Pulmonary artery endothelial cell (primary cell): ENCODE data around the gene EIF4E. TPM values are rescaled to one million over a fixed set of nuclear protein-coding genes. Genes with fewer than 3 reads are reported as not detected.

Experiments used
- total RNA-seq: library from RNA; depleted of rRNA; stranded (reverse); fragments of >200 nt; gene quantifications from 2 replicates; pipeline ENCODE4 v1.2.3, GENCODE V29; 2014

Gene EIF4E
- total RNA-seq, 1 donor from 2014 or later = 218 TPM

Other genes starting within 250 kb of the EIF4E start
- gene METAP1, start 66.6 kb upstream of the EIF4E start, total RNA-seq = 27.3 and 30.7 TPM in 2 replicates
- gene ADH5, start 159.7 kb upstream of the EIF4E start, total RNA-seq = 95.4 and 108 TPM in 2 replicates
- not detected in 2 replicates for gene ADH4, start 215.2 kb upstream of the EIF4E start, total RNA-seq